ENCODE results near the gene SHMT1. TPM values are rescaled to one million over a fixed set of nuclear protein-coding genes. Genes with fewer than 3 reads are reported as not detected.

SHMT1 gene
- total RNA-seq, 2 donors from 2014 or later = 31.6 to 43.0 TPM

DNA sequence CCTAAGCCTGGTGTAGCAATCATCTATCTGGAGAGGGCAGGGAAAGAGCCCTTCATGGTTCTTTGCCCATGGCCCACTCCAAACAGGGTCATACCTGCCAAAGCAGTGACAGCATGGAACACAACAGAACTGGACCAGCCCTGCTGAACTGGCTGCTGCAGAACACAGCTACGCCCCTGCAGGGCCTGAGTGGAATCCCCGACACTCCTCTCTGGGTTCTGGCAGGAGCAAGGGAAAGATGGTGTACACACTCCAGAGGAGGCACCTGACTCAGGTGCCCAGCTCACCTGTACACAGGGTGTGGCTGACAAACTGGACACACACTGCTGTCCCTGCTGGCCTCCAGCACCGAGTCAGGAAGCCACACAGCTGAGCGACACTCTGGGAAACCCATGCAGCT lies 83.1 kb downstream of the SHMT1 start:
- Histone ChIP-seq H3K4me3 (no peak overlapping the region), H3K36me3 (peaks cover 0 to 10% of the 10 kb centered on the region in 2 donors), H3K27ac (no peak overlapping the region), H3K9me3 (no peaks in the 10 kb centered on the region), H3K4me1 (replicated peaks) (no peaks in the 10 kb centered on the region), H3K27me3 (replicated peaks; ENCODE audit: insufficient read depth) (no peaks in the 10 kb centered on the region)
- no peak for TF ChIP-seq POLR2AphosphoS5 (IDR thresholded peaks at IDR 0.05)
- TF ChIP-seq, protein P1, sequence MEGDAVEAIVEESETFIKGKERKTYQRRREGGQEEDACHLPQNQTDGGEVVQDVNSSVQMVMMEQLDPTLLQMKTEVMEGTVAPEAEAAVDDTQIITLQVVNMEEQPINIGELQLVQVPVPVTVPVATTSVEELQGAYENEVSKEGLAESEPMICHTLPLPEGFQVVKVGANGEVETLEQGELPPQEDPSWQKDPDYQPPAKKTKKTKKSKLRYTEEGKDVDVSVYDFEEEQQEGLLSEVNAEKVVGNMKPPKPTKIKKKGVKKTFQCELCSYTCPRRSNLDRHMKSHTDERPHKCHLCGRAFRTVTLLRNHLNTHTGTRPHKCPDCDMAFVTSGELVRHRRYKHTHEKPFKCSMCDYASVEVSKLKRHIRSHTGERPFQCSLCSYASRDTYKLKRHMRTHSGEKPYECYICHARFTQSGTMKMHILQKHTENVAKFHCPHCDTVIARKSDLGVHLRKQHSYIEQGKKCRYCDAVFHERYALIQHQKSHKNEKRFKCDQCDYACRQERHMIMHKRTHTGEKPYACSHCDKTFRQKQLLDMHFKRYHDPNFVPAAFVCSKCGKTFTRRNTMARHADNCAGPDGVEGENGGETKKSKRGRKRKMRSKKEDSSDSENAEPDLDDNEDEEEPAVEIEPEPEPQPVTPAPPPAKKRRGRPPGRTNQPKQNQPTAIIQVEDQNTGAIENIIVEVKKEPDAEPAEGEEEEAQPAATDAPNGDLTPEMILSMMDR (IDR thresholded peaks at IDR 0.05) = no peak
- no peak for TF ChIP-seq POLR2A (IDR thresholded peaks at IDR 0.05)
- 90% methylated on average over 4 of the region's 4 CpGs for WGBS
- intact Hi-C loops (cut with DNase I) = no loop called here
- DNase-seq (ENCODE audit: low spot score) = no peak

DNA sequence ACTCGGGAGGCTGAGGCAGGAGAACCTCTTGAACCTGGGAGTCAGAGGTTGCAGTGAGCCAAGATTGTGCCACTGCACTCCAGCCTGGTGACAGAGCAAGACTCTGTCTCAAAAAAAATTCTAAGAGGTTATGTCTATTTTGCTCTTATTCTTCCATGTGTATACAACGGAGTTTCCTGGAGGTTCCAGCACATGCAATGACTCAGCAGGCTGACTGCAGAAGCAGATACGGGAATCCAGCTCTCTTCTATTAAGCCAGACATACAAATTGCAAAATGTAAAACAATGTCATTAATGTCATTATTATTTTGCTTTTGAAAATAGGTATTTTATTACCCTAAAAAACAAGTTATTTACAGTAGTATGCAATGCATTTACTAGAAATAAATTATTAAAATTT lies 84.5 kb downstream of the SHMT1 start:
- TF ChIP-seq POLR2A (IDR thresholded peaks at IDR 0.05) = no peak
- H3K36me3 ChIP-seq = peaks cover 4 to 9% of the 10 kb centered on the region in 2 donors

More for the DNA sequence above, 84.5 kb downstream of the SHMT1 start:
- Histone ChIP-seq H3K4me3 (no peak overlapping the region), H3K27me3 (replicated peaks; ENCODE audit: insufficient read depth) (no peaks in the 10 kb centered on the region), H3K4me1 (replicated peaks) (no peaks in the 10 kb centered on the region), H3K27ac (no peak overlapping the region), H3K9me3 (no peaks in the 10 kb centered on the region)
- intact Hi-C loops (cut with DNase I) = no loop called here
- DNase-seq (ENCODE audit: low spot score) = no peak
- WGBS = 92% methylated on average over 3 of the region's 3 CpGs

Small RNA genes lying within 50 kb of the gene (microRNA-seq; reads per million reads assigned to microRNA genes)
- not detected for gene MIR6778

Small RNA genes lying within 50 kb of the gene (small RNA-seq; reads per million reads assigned to genes)
- 0 reads per million in 2 donors for gene AL353997.5

Other genes starting within 250 kb of the SHMT1 start
- 100 to 1,000 TPM; 132 to 230 TPM for gene ALKBH5, start 179.7 kb downstream of the SHMT1 start, total RNA-seq
- 10 to 100 TPM; 17.7 to 33.5 TPM for gene LLGL1, start 137.9 kb downstream of the SHMT1 start, total RNA-seq
- gene FLII, start 104.8 kb downstream of the SHMT1 start, total RNA-seq = 100 to 1,000 TPM; 280 to 347 TPM
- 10 to 100 TPM; 22.3 to 28.7 TPM for gene MIEF2, start 102.9 kb downstream of the SHMT1 start, total RNA-seq
- 10 to 100 TPM; 18.4 to 37.1 TPM for gene TOP3A, start 48.6 kb downstream of the SHMT1 start, total RNA-seq
- 10 to 100 TPM; 19.0 to 25.3 TPM for gene SMCR8, start 48.3 kb downstream of the SHMT1 start, total RNA-seq
- gene EVPLL, start 14.2 kb upstream of the SHMT1 start, total RNA-seq = 1 to 10 TPM; 1.6 to 1.7 TPM
- gene LGALS9C, start 113.2 kb upstream of the SHMT1 start, total RNA-seq = under 1 TPM in 1 of 2 donors, not detected in 1; 0.18 TPM